ENCODE results near the gene TMEM184B. TPM values are rescaled to one million over a fixed set of nuclear protein-coding genes. Genes with fewer than 3 reads are reported as not detected.
"Not testable (repeated sequence)": the region's sequence is repeated elsewhere in the genome, so short reads cannot be mapped to it uniquely, and the experiment has no call there.

The TMEM184B gene
- total RNA-seq, 1 donor from 2014 or later, result 88.0 TPM

GRCh38 chr22:38180841-38181452 lies 91.9 kb downstream of the TMEM184B start:
- peaks cover 52% of the 10 kb centered on the region for H3K4me1 Mint-ChIP-seq (ENCODE audit: unreplicated experiment)
- no peak for DNase-seq (ENCODE audit: extremely low spot score, unreplicated experiment)
- peak overlapping the region; percentile 94 for H3K4me3 Mint-ChIP-seq (ENCODE audit: unreplicated experiment)
- no peaks in the 10 kb centered on the region for H3K9me3 Mint-ChIP-seq (ENCODE audit: unreplicated experiment)
- no peaks in the 10 kb centered on the region for H3K36me3 Mint-ChIP-seq (ENCODE audit: unreplicated experiment)
- TF ChIP-seq CTCF (IDR thresholded peaks at IDR 0.05), result no peak
- peak overlapping the region; percentile 100 for H3K27ac Mint-ChIP-seq (ENCODE audit: unreplicated experiment)
- H3K27me3 Mint-ChIP-seq (ENCODE audit: unreplicated experiment), result no peaks in the 10 kb centered on the region

- H3K9me3 Mint-ChIP-seq (ENCODE audit: unreplicated experiment); H3K27me3 Mint-ChIP-seq (ENCODE audit: unreplicated experiment); H3K36me3 Mint-ChIP-seq (ENCODE audit: unreplicated experiment); DNase-seq (ENCODE audit: extremely low spot score, unreplicated experiment); H3K4me3 Mint-ChIP-seq (ENCODE audit: unreplicated experiment): not testable (repeated sequence)
- Mint-ChIP-seq H3K27ac (ENCODE audit: unreplicated experiment) (peak overlapping the region; percentile 100), H3K4me1 (ENCODE audit: unreplicated experiment) (peaks cover 58% of the 10 kb centered on the region)
These were observed 94.2 kb downstream of the TMEM184B start for GRCh38 chr22:38178605-38178937.

- Mint-ChIP-seq H3K27me3 (ENCODE audit: unreplicated experiment) (no peaks in the 10 kb centered on the region), H3K27ac (ENCODE audit: unreplicated experiment) (peak overlapping the region; percentile 100), H3K36me3 (ENCODE audit: unreplicated experiment) (no peaks in the 10 kb centered on the region), H3K4me3 (ENCODE audit: unreplicated experiment) (no peak overlapping the region), H3K4me1 (ENCODE audit: unreplicated experiment) (peaks cover 59% of the 10 kb centered on the region), H3K9me3 (ENCODE audit: unreplicated experiment) (no peaks in the 10 kb centered on the region)
- TF ChIP-seq CTCF (IDR thresholded peaks at IDR 0.05), result no peak
- no peak for DNase-seq (ENCODE audit: extremely low spot score, unreplicated experiment)
These were observed 94.7 kb downstream of the TMEM184B start for GRCh38 chr22:38177926-38178604.

- not testable (repeated sequence) for DNase-seq (ENCODE audit: extremely low spot score, unreplicated experiment); H3K27me3 Mint-ChIP-seq (ENCODE audit: unreplicated experiment); H3K4me3 Mint-ChIP-seq (ENCODE audit: unreplicated experiment); H3K9me3 Mint-ChIP-seq (ENCODE audit: unreplicated experiment); H3K36me3 Mint-ChIP-seq (ENCODE audit: unreplicated experiment)
- peak overlapping the region; percentile 100 for H3K27ac Mint-ChIP-seq (ENCODE audit: unreplicated experiment)
- peaks cover 63% of the 10 kb centered on the region for H3K4me1 Mint-ChIP-seq (ENCODE audit: unreplicated experiment)
These were observed 95.3 kb downstream of the TMEM184B start for GRCh38 chr22:38177571-38177925.

GRCh38 chr22:38177044-38177443 lies 95.8 kb downstream of the TMEM184B start:
- no peak for DNase-seq (ENCODE audit: extremely low spot score, unreplicated experiment)
- H3K36me3 Mint-ChIP-seq (ENCODE audit: unreplicated experiment), result no peaks in the 10 kb centered on the region
- H3K4me1 Mint-ChIP-seq (ENCODE audit: unreplicated experiment), result peaks cover 68% of the 10 kb centered on the region

More at GRCh38 chr22:38177044-38177443, 95.8 kb downstream of the TMEM184B start:
- no peak for TF ChIP-seq CTCF (IDR thresholded peaks at IDR 0.05)
- no peak overlapping the region for H3K4me3 Mint-ChIP-seq (ENCODE audit: unreplicated experiment)
- no peaks in the 10 kb centered on the region for H3K27me3 Mint-ChIP-seq (ENCODE audit: unreplicated experiment)
- peak overlapping the region; percentile 69 for H3K27ac Mint-ChIP-seq (ENCODE audit: unreplicated experiment)
- H3K9me3 Mint-ChIP-seq (ENCODE audit: unreplicated experiment), result no peaks in the 10 kb centered on the region

All from osteocyte (in vitro differentiated cells).